ENCODE data around the gene NETO2.
"Not testable (repeated sequence)": the region's sequence is repeated elsewhere in the genome, so short reads cannot be mapped to it uniquely, and the experiment has no call there.

The NETO2 gene

GRCh38 chr16:47136099-47136842 is 7.5 kb downstream of the NETO2 start:
- no peak for DNase-seq (ENCODE audit: low read depth in 2 of 2)

- DNase-seq (ENCODE audit: low read depth in 2 of 2) = no peak
Observed at GRCh38 chr16:47134550-47134949, 9.2 kb downstream of the NETO2 start.

GRCh38 chr16:47132308-47132707 is 11.4 kb downstream of the NETO2 start:
- no peak for DNase-seq (ENCODE audit: low read depth in 2 of 2)

- DNase-seq (ENCODE audit: low read depth in 2 of 2) = no peak
Observed at GRCh38 chr16:47129755-47130435, 13.8 kb downstream of the NETO2 start.

GRCh38 chr16:47127541-47127940 is 16.2 kb downstream of the NETO2 start:
- DNase-seq (ENCODE audit: low read depth in 2 of 2) = no peak

GRCh38 chr16:47125757-47126156 is 18.0 kb downstream of the NETO2 start:
- no peak for DNase-seq (ENCODE audit: low read depth in 2 of 2)

GRCh38 chr16:47113130-47113529 is 30.6 kb downstream of the NETO2 start:
- no peak for DNase-seq (ENCODE audit: low read depth in 2 of 2)

- DNase-seq (ENCODE audit: low read depth in 2 of 2) = no peak
Observed at GRCh38 chr16:47110939-47111338, 32.8 kb downstream of the NETO2 start.

- DNase-seq (ENCODE audit: low read depth in 2 of 2) = no peak
Observed at GRCh38 chr16:47109361-47109760, 34.4 kb downstream of the NETO2 start.

- not testable (repeated sequence) for DNase-seq (ENCODE audit: low read depth in 2 of 2)
Observed at GRCh38 chr16:47102921-47103320, 40.8 kb downstream of the NETO2 start.

GRCh38 chr16:47097154-47097553 is 46.6 kb downstream of the NETO2 start:
- DNase-seq (ENCODE audit: low read depth in 2 of 2) = not testable (repeated sequence)

GRCh38 chr16:47096297-47096696 is 47.4 kb downstream of the NETO2 start:
- DNase-seq (ENCODE audit: low read depth in 2 of 2) = no peak

- no peak for DNase-seq (ENCODE audit: low read depth in 2 of 2)
Observed at GRCh38 chr16:47084198-47084597, 59.5 kb downstream of the NETO2 start.

GRCh38 chr16:47082099-47082865 is 61.5 kb downstream of the NETO2 start:
- no peak for DNase-seq (ENCODE audit: low read depth in 2 of 2)

GRCh38 chr16:47081115-47081514 is 62.6 kb downstream of the NETO2 start:
- DNase-seq (ENCODE audit: low read depth in 2 of 2) = no peak

- no peak for DNase-seq (ENCODE audit: low read depth in 2 of 2)
Observed at GRCh38 chr16:47079860-47080259, 63.9 kb downstream of the NETO2 start.

GRCh38 chr16:47073223-47074155 is 70.3 kb downstream of the NETO2 start:
- DNase-seq (ENCODE audit: low read depth in 2 of 2) = no peak

GRCh38 chr16:47072158-47072557 is 71.6 kb downstream of the NETO2 start:
- no peak for DNase-seq (ENCODE audit: low read depth in 2 of 2)

- no peak for DNase-seq (ENCODE audit: low read depth in 2 of 2)
Observed at GRCh38 chr16:47069841-47070584, 73.7 kb downstream of the NETO2 start.

GRCh38 chr16:47069313-47069712 is 74.4 kb downstream of the NETO2 start:
- no peak for DNase-seq (ENCODE audit: low read depth in 2 of 2)

- DNase-seq (ENCODE audit: low read depth in 2 of 2) = no peak
Observed at GRCh38 chr16:47067203-47067602, 76.5 kb downstream of the NETO2 start.
